GM13976 (cell line): ENCODE data around the gene SZT2.

ENCODE experiments used
- DNase-seq: peaks from one replicate; pipeline ENCODE4 v3.0.0; 2012; ENCODE audit warnings: low spot score
- in situ Hi-C: fragments of 300-500 bp; cut with MboI; formaldehyde crosslinking; loops from one replicate; pipeline ENCODE4 v1.12.0; 2022; ENCODE audit warnings: low sequenced_read_pairs, mixed read lengths, inconsistent platforms; ENCODE audit not compliant: unreplicated experiment
- TF ChIP-seq, protein P1 (sequence below): IDR thresholded peaks from 2 replicates; pipeline ENCODE4 v1.5.1; 2012; ENCODE audit warnings: borderline replicate concordance, mild to moderate bottlenecking; ENCODE audit not compliant: insufficient read depth; ENCODE audit errors: extremely low read depth, missing control alignments, control extremely low read depth

Gene SZT2

DNA sequence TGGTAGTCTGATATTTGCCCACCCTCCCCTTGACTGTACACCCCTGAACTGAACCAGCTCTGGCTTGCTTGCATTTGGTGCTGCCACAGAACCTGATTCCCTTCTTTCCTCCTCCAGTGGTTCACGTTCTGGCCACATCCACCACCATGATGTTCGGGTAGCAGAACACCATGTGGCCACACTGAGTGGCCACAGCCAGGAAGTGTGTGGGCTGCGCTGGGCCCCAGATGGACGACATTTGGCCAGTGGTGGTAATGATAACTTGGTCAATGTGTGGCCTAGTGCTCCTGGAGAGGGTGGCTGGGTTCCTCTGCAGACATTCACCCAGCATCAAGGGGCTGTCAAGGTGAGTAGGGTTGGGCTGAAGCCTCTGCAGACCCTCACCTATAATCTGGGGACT lies 29.1 kb upstream of the SZT2 start:
- in situ Hi-C loops: loop anchor here (25.0 kb wide), 1 partner anchor 123 kb away; no protein-coding TSS in a partner anchor
- peak; percentile 15 for DNase-seq
- TF ChIP-seq, protein P1, sequence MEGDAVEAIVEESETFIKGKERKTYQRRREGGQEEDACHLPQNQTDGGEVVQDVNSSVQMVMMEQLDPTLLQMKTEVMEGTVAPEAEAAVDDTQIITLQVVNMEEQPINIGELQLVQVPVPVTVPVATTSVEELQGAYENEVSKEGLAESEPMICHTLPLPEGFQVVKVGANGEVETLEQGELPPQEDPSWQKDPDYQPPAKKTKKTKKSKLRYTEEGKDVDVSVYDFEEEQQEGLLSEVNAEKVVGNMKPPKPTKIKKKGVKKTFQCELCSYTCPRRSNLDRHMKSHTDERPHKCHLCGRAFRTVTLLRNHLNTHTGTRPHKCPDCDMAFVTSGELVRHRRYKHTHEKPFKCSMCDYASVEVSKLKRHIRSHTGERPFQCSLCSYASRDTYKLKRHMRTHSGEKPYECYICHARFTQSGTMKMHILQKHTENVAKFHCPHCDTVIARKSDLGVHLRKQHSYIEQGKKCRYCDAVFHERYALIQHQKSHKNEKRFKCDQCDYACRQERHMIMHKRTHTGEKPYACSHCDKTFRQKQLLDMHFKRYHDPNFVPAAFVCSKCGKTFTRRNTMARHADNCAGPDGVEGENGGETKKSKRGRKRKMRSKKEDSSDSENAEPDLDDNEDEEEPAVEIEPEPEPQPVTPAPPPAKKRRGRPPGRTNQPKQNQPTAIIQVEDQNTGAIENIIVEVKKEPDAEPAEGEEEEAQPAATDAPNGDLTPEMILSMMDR: no peak

DNA sequence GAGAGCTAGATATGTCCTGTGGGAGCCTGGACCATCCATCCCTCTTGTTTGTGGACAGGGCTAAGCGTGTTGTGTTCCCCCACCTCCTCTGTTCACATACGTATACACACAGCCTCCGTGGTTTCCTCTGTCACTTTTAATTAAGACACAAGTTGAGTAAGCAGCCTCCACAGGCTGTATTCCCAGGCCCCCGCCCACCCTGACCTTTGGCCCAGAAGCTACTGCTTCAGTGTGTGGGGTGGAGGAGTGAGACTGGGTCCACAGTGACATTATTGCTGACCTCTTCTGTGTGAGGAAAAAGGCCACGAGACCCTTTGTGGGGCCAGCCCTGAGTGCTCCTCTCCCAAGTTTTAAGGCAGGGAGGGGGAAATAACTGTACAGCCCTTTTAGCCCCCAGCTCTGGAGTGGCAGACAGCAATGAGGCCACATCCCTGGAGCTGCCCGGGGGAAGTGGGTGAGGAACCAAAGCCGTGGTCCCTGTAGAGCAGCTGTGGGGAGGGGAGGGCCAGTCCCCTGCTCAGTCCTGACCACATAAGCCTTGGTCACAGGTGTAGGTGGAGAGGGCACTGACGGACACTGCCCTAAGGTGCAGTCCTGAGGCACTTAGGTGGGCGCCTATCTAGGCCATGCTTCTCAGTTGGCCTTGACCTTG lies 26.3 kb upstream of the SZT2 start:
- no peak for DNase-seq
- TF ChIP-seq, protein P1: no peak
- in situ Hi-C loops: loop anchor here (25.0 kb wide), 1 partner anchor 126 kb away; no protein-coding TSS in a partner anchor

DNA sequence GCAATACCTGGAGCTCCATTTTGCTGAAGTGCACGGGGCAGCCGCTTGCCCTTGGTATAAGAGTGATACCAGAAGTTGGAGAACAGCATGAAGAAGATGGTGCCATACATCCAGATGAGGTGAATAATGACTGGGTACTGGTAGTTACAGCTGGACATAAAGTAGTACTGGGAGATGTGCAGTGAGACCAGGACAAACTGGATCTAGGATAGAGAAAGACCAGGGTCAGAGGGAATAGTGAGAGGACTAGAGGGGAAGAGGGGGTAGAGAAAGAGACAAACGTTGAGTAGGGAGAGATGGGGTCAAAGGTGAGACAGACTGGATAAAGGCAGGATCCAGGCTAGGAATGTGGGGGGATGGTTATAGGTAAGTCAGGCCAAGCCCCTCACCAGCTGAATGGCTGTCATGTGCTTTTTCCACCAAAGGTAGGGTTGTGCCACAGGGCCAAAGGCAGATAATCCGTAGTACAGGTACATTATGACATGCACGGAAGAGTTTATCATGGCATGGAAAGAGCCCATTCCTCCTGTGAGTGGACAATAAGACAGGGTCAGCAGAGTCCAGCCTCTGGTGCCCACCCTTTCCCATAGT lies 25.7 kb upstream of the SZT2 start:
- no peak for DNase-seq
- in situ Hi-C loops: loop anchor here (25.0 kb wide), 1 partner anchor 127 kb away; no protein-coding TSS in a partner anchor
- TF ChIP-seq, protein P1: no peak

DNA sequence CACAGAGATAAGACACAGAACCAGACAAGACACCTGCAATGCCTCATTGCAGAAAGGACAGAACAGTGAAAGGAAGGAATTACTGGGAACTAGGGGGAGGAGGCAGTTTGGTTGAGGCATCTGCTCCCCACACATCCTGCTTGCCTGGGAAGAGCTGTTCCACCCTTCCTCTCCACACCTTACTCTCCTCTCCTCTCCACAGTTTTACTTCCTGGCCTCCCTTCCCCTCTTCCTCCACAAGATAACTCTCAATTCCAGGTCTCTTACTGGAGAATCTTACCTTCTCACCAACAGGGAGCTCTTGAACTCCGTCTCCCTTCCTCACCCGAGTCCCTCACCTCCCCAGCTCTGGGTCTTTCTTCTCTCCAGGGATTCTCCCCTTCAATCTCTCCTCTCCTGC lies 24.0 kb upstream of the SZT2 start:
- TF ChIP-seq, protein P1: no peak
- in situ Hi-C loops: loop anchor here (25.0 kb wide), 1 partner anchor 128 kb away; no protein-coding TSS in a partner anchor
- DNase-seq: no peak

DNA sequence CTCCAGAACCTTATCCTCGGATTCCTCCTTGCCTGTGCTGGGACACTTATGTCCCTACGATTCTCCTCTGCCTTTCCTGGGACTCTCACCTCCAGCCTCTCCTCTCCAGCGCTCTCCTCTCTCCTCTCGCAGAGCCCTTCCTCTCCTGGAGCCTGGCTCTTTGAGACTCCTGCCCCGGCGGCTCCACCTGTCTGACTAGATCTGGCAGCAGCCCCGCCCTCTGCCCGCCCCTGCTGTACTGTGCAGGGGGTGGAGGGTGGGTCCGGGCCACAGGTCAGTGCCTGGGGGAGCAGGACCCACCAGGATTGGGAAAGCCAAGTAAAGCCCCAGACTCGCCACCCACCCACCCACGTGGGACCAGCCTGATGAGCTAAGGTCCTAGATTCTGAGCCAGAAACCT lies 23.5 kb upstream of the SZT2 start:
- TF ChIP-seq, protein P1: no peak
- no peak for DNase-seq
- in situ Hi-C loops: loop anchor here (25.0 kb wide), 1 partner anchor 129 kb away; no protein-coding TSS in a partner anchor

DNA sequence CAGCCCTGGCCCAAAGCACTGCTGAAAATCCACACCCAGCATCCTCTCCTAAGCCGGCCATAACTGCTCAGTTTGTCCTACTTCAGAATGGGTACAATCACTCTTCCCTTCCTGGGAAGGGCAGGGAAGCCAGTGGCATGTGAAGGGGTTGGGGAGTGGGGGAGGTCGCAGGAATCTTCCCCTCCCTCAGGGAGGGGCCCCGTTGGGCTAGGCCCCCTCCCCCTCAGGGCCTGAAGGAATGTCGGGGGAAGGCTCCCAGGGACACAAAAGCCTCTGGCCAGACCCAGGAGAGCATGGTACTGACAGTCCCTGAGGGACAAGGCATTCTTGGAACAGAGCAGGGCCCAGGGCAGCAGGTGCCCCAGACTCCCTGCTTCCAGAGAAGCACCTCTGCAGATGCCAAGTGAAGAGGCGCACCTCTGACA lies 23.1 kb upstream of the SZT2 start:
- TF ChIP-seq, protein P1: no peak
- DNase-seq: no peak
- in situ Hi-C loops: loop anchor here (25.0 kb wide), 1 partner anchor 129 kb away; no protein-coding TSS in a partner anchor
